ENCODE results near the gene MOCS3. TPM values are rescaled to one million over a fixed set of nuclear protein-coding genes. Genes with fewer than 3 reads are reported as not detected.

The MOCS3 gene
- total RNA-seq, 1 experiment from 2014 or later, result 13.4 TPM

DNA sequence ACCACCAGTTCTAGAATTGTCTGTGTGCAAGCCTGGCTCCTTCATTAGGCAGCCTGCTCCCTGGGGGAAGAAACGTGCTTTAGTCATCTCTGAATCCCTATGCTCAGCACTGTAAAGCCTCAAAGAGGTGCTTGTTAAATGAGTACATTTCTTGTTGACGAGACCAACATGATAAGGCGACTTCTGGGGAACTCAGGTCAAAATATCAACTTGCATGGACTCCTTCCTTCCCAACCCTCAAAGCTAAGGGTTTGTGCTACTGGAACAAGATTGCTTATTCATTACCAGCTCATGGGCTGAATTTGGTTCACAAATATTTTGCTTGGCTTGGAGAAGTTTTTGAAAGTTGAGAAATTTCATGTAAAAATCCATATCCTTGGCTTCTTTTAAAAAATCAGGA, 53.7 kb downstream of the MOCS3 start:
- intact Hi-C loops (cut with micrococcal nuclease), result no loop called here

More for the DNA sequence above, 53.7 kb downstream of the MOCS3 start:
- H3K9me2 ChIP-seq (replicated peaks; ENCODE audit: low read length), result no peaks in the 10 kb centered on the region
- CTCF ChIA-PET, result interaction anchor here (1.0 kb wide), 1 partner anchor 25 kb away, joined by 17 read pairs; no protein-coding TSS in a partner anchor
- H3K27me3 ChIP-seq (ENCODE audit: low read length), result no peaks in the 10 kb centered on the region
- no peaks in the 10 kb centered on the region for H3K4me1 ChIP-seq (ENCODE audit: insufficient read depth, low read length)
- DNase-seq (no peak), ATAC-seq (no peak)
- no peaks in the 10 kb centered on the region for H3F3A ChIP-seq (ENCODE audit: low read length, unreplicated experiment)
- H3K27ac ChIP-seq (ENCODE audit: low read length), result no peak overlapping the region
- no peak overlapping the region for H3K4me3 ChIP-seq (ENCODE audit: low read length)
- H3K4me2 ChIP-seq (ENCODE audit: low read length), result no peak overlapping the region
- TF ChIP-seq, protein P1, sequence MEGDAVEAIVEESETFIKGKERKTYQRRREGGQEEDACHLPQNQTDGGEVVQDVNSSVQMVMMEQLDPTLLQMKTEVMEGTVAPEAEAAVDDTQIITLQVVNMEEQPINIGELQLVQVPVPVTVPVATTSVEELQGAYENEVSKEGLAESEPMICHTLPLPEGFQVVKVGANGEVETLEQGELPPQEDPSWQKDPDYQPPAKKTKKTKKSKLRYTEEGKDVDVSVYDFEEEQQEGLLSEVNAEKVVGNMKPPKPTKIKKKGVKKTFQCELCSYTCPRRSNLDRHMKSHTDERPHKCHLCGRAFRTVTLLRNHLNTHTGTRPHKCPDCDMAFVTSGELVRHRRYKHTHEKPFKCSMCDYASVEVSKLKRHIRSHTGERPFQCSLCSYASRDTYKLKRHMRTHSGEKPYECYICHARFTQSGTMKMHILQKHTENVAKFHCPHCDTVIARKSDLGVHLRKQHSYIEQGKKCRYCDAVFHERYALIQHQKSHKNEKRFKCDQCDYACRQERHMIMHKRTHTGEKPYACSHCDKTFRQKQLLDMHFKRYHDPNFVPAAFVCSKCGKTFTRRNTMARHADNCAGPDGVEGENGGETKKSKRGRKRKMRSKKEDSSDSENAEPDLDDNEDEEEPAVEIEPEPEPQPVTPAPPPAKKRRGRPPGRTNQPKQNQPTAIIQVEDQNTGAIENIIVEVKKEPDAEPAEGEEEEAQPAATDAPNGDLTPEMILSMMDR (conservative IDR thresholded peaks at IDR 0.05; ENCODE audit: low read depth, low read length), result no peak
- TF ChIP-seq EZH2 (IDR thresholded peaks at IDR 0.05; ENCODE audit: low read length, unreplicated experiment) (no peak), EZH2phosphoT487 (IDR thresholded peaks at IDR 0.05; ENCODE audit: borderline replicate concordance, low read length) (no peak)
- POLR2A ChIA-PET (ENCODE audit: unreplicated experiment), result no interaction called here
- H3K79me2 ChIP-seq (ENCODE audit: low read length), result no peaks in the 10 kb centered on the region
- H2AFZ ChIP-seq (ENCODE audit: low read length), result no peak overlapping the region
- H3K9me3 ChIP-seq (ENCODE audit: low read length), result no peaks in the 10 kb centered on the region
- no peak overlapping the region for H3K9ac ChIP-seq (ENCODE audit: low read length)
- H4K20me1 ChIP-seq (ENCODE audit: low read length), result no peaks in the 10 kb centered on the region
- BruUV-seq (replicated peaks), result no TSS peak
- no peaks in the 10 kb centered on the region; the same call in 1 of the 2 replicates for H3K36me3 ChIP-seq (ENCODE audit: low read depth, low read length)

Other genes with a start within 250 kb of the MOCS3 start
- gene PARD6B, start 227.2 kb upstream of the MOCS3 start, total RNA-seq (2014; rRNA removed), result 3.7 and 4.3 TPM in 2 replicates
- gene BCAS4, start 163.8 kb upstream of the MOCS3 start, total RNA-seq (2014; rRNA removed), result 49.9 and 56.9 TPM in 2 replicates
- 27.5 and 45.0 TPM in 2 replicates for gene ADNP, start 27.4 kb upstream of the MOCS3 start, total RNA-seq (2014; rRNA removed)
- gene DPM1, start 286 bp upstream of the MOCS3 start, total RNA-seq (2014; rRNA removed), result 70.7 and 87.0 TPM in 2 replicates
- gene KCNG1, start 64.3 kb downstream of the MOCS3 start, total RNA-seq (2014; rRNA removed), result 61.5 and 74.1 TPM in 2 replicates